Measurements from ENCODE around the gene SNAI3. TPM values are rescaled to one million over a fixed set of nuclear protein-coding genes. Genes with fewer than 3 reads are reported as not detected.

Gene SNAI3
- total RNA-seq, 4 donors from 2014 or later, result 0.40 to 0.44 TPM; not detected in 2

- H3K4me3 ChIP-seq, result no peak overlapping the region
- H3K27ac ChIP-seq, result no peak overlapping the region
- DNase-seq (ENCODE audit: low spot score in 2 of 2), result no peak
- H3K9me3 ChIP-seq, result no peaks in the 10 kb centered on the region
- H3K4me1 ChIP-seq, result peaks cover 31% of the 10 kb centered on the region
- peaks cover 54% of the 10 kb centered on the region for H3K36me3 ChIP-seq
- 100% methylated on average over 2 of the region's 25 CpGs for WGBS
- no peaks in the 10 kb centered on the region for H3K27me3 ChIP-seq
- TF ChIP-seq CTCF (IDR thresholded peaks at IDR 0.05), result no peak
- TF ChIP-seq POLR2A (IDR thresholded peaks at IDR 0.05), result no peak
- no peak for TF ChIP-seq POLR2AphosphoS5 (IDR thresholded peaks at IDR 0.05)
- no peak for TF ChIP-seq EP300 (IDR thresholded peaks at IDR 0.05)
These were observed 12.3 kb upstream of the SNAI3 start for GRCh38 chr16:88698646-88699045.

GRCh38 chr16:88697831-88698615, 11.7 kb upstream of the SNAI3 start:
- H3K4me3 ChIP-seq, result no peak overlapping the region
- no peak for DNase-seq (ENCODE audit: low spot score in 2 of 2)
- TF ChIP-seq POLR2A (IDR thresholded peaks at IDR 0.05) (no peak), CTCF (IDR thresholded peaks at IDR 0.05) (no peak), EP300 (IDR thresholded peaks at IDR 0.05) (no peak), POLR2AphosphoS5 (IDR thresholded peaks at IDR 0.05) (no peak)
- peaks cover 54% of the 10 kb centered on the region for H3K36me3 ChIP-seq
- no peaks in the 10 kb centered on the region for H3K27me3 ChIP-seq
- no peaks in the 10 kb centered on the region for H3K9me3 ChIP-seq
- 79% methylated on average over 24 of the region's 37 CpGs for WGBS
- no peak overlapping the region for H3K27ac ChIP-seq
- peaks cover 26% of the 10 kb centered on the region for H3K4me1 ChIP-seq

GRCh38 chr16:88697116-88697830, 11.0 kb upstream of the SNAI3 start:
- Histone ChIP-seq H3K9me3 (no peaks in the 10 kb centered on the region), H3K4me1 (peaks cover 21% of the 10 kb centered on the region), H3K27ac (no peak overlapping the region), H3K27me3 (no peaks in the 10 kb centered on the region), H3K4me3 (no peak overlapping the region), H3K36me3 (peaks cover 49% of the 10 kb centered on the region)
- WGBS, result 88% methylated on average over 16 of the region's 47 CpGs
- DNase-seq (ENCODE audit: low spot score in 2 of 2), result no peak
- no peak for TF ChIP-seq POLR2A (IDR thresholded peaks at IDR 0.05)
- no peak for TF ChIP-seq EP300 (IDR thresholded peaks at IDR 0.05)
- TF ChIP-seq POLR2AphosphoS5 (IDR thresholded peaks at IDR 0.05), result no peak
- TF ChIP-seq CTCF (IDR thresholded peaks at IDR 0.05), result no peak

- 90% methylated on average over 13 of the region's 14 CpGs for WGBS
- Histone ChIP-seq H3K27ac (no peak overlapping the region), H3K4me3 (no peak overlapping the region), H3K27me3 (peaks cover 5% of the 10 kb centered on the region), H3K9me3 (no peaks in the 10 kb centered on the region), H3K4me1 (peaks cover 17% of the 10 kb centered on the region), H3K36me3 (peaks cover 49% of the 10 kb centered on the region)
- DNase-seq (ENCODE audit: low spot score in 2 of 2), result no peak
- TF ChIP-seq CTCF (IDR thresholded peaks at IDR 0.05) (no peak), POLR2AphosphoS5 (IDR thresholded peaks at IDR 0.05) (no peak), EP300 (IDR thresholded peaks at IDR 0.05) (no peak), POLR2A (IDR thresholded peaks at IDR 0.05) (no peak)
These were observed 10.1 kb upstream of the SNAI3 start for GRCh38 chr16:88696441-88696840.

- 95% methylated on average over 5 of the region's 7 CpGs for WGBS
- H3K4me1 ChIP-seq, result peaks cover 16% of the 10 kb centered on the region
- TF ChIP-seq EP300 (IDR thresholded peaks at IDR 0.05), result no peak
- no peak for TF ChIP-seq POLR2AphosphoS5 (IDR thresholded peaks at IDR 0.05)
These were observed 9.4 kb upstream of the SNAI3 start for GRCh38 chr16:88695753-88696152.

More at GRCh38 chr16:88695753-88696152, 9.4 kb upstream of the SNAI3 start:
- Histone ChIP-seq H3K9me3 (no peaks in the 10 kb centered on the region), H3K27me3 (peaks cover 10% of the 10 kb centered on the region), H3K4me3 (no peak overlapping the region), H3K27ac (no peak overlapping the region), H3K36me3 (peaks cover 49% of the 10 kb centered on the region)
- no peak for DNase-seq (ENCODE audit: low spot score in 2 of 2)
